H9 (cell line): ENCODE results near the gene CACNA1H. TPM values are rescaled to one million over a fixed set of nuclear protein-coding genes. Genes with fewer than 3 reads are reported as not detected.

Experiments
- DNase-seq: peaks from one replicate; pipeline ENCODE4 v3.0.0-alpha.2; 2017
- H2AFZ ChIP-seq: one replicate; pipeline ENCODE4 v1.6.1; 2013; ENCODE audit warnings: mild to moderate bottlenecking, low read length, control low read depth, moderate library complexity
- H2AK5ac ChIP-seq: 2 replicates; pipeline ENCODE4 v1.6.1; 2013; ENCODE audit warnings: low read length, control low read depth, mixed read lengths; ENCODE audit not compliant: insufficient read length
- H2BK120ac ChIP-seq: one replicate; pipeline ENCODE4 v1.6.1; 2013; ENCODE audit warnings: low read depth, mild to moderate bottlenecking, low read length, control low read depth, inconsistent platforms; ENCODE audit not compliant: poor library complexity, severe bottlenecking
- H2BK12ac ChIP-seq: 2 replicates; pipeline ENCODE4 v1.6.1; 2013; ENCODE audit warnings: low read length, control low read depth, mixed read lengths, low read depth; ENCODE audit not compliant: insufficient read length
- H2BK15ac ChIP-seq: 2 replicates; pipeline ENCODE4 v1.6.1; 2013; ENCODE audit warnings: low read depth, low read length, control low read depth
- H2BK20ac ChIP-seq: one replicate; pipeline ENCODE4 v1.6.1; 2013; ENCODE audit warnings: low read depth, mild to moderate bottlenecking, low read length, control low read depth, inconsistent platforms; ENCODE audit not compliant: poor library complexity, severe bottlenecking
- H2BK5ac ChIP-seq: 2 replicates; pipeline ENCODE4 v1.6.1; 2013; ENCODE audit warnings: low read length, control low read depth, mixed read lengths; ENCODE audit not compliant: insufficient read length
- H3K14ac ChIP-seq: 2 replicates; pipeline ENCODE4 v1.6.1; 2013; ENCODE audit warnings: low read length, control low read depth; ENCODE audit not compliant: insufficient read depth
- H3K18ac ChIP-seq: 2 replicates; pipeline ENCODE4 v1.6.1; 2013; ENCODE audit warnings: low read depth, mild to moderate bottlenecking, mixed read lengths, low read length, control low read depth; ENCODE audit not compliant: insufficient read length
- H3K23ac ChIP-seq: 2 replicates; pipeline ENCODE4 v1.6.1; 2013; ENCODE audit warnings: low read length, control low read depth, mixed read lengths, low read depth; ENCODE audit not compliant: insufficient read length
- H3K23me2 ChIP-seq: 2 replicates; pipeline ENCODE4 v1.6.1; 2013; ENCODE audit warnings: low read depth, mild to moderate bottlenecking, mixed read lengths, low read length, control low read depth; ENCODE audit not compliant: insufficient read length, poor library complexity, severe bottlenecking
- H3K27ac ChIP-seq: 2 replicates; pipeline ENCODE4 v1.5.1; 2013; ENCODE audit warnings: low read length, control low read depth, mixed read lengths, low read depth; ENCODE audit not compliant: insufficient read length
- H3K27me3 ChIP-seq: 2 replicates; pipeline ENCODE4 v1.6.1; 2013; ENCODE audit warnings: low read length, control low read depth, inconsistent platforms; ENCODE audit not compliant: insufficient read depth
- H3K4ac ChIP-seq: 2 replicates; pipeline ENCODE4 v1.6.1; 2013; ENCODE audit warnings: low read depth, mild to moderate bottlenecking, control low read depth, inconsistent platforms, low read length, moderate library complexity
- H3K4me1 ChIP-seq: 2 replicates; pipeline ENCODE4 v1.6.1; 2013; ENCODE audit warnings: low read length, control low read depth, inconsistent platforms; ENCODE audit not compliant: insufficient read depth
- H3K4me2 ChIP-seq: 2 replicates; pipeline ENCODE4 v1.6.1; 2013; ENCODE audit warnings: low read length, control low read depth, mixed read lengths; ENCODE audit not compliant: insufficient read length, insufficient read depth
- H3K56ac ChIP-seq: 2 replicates; pipeline ENCODE4 v1.6.1; 2013; ENCODE audit warnings: low read depth, mild to moderate bottlenecking, mixed read lengths, low read length, control low read depth; ENCODE audit not compliant: insufficient read length
- H3K79me1 ChIP-seq: 2 replicates; pipeline ENCODE4 v1.6.1; 2013; ENCODE audit warnings: low read depth, mild to moderate bottlenecking, moderate library complexity, low read length, control low read depth, inconsistent platforms; ENCODE audit not compliant: insufficient read depth, poor library complexity, severe bottlenecking
- H3K79me2 ChIP-seq: 2 replicates; pipeline ENCODE4 v1.6.1; 2013; ENCODE audit warnings: low read length, control low read depth, inconsistent platforms; ENCODE audit not compliant: insufficient read depth
- H3K9ac ChIP-seq: 2 replicates; pipeline ENCODE4 v1.6.1; 2013; ENCODE audit warnings: low read length, control low read depth, mixed read lengths; ENCODE audit not compliant: insufficient read length; ENCODE audit errors: extremely low read depth
- H3K9me3 ChIP-seq: one replicate; pipeline ENCODE4 v1.6.1; 2013; ENCODE audit warnings: low read depth, low read length, inconsistent platforms; ENCODE audit not compliant: control insufficient read depth
- H3T11ph ChIP-seq: one replicate; pipeline ENCODE4 v1.6.1; 2013; ENCODE audit warnings: mild to moderate bottlenecking, low read length, control low read depth, inconsistent platforms
- H4K20me1 ChIP-seq: one replicate; pipeline ENCODE4 v1.6.1; 2013; ENCODE audit not compliant: control insufficient read depth, insufficient read length, insufficient read depth
- H4K5ac ChIP-seq: 2 replicates; pipeline ENCODE4 v1.6.1; 2013; ENCODE audit warnings: low read depth, mild to moderate bottlenecking, mixed read lengths, low read length, control low read depth; ENCODE audit not compliant: insufficient read length
- H4K8ac ChIP-seq: replicated peaks from 2 replicates; pipeline ENCODE4 v1.6.1; 2013; ENCODE audit warnings: low read length, control low read depth, mixed read lengths, low read depth; ENCODE audit not compliant: insufficient read length
- H4K91ac ChIP-seq: 2 replicates; pipeline ENCODE4 v1.6.1; 2013; ENCODE audit warnings: low read depth, mild to moderate bottlenecking, moderate library complexity, mixed read lengths, low read length, control low read depth; ENCODE audit not compliant: insufficient read length
- H3K27ac Mint-ChIP-seq, 3 experiments: 2 replicates in 2 of 3; 3 replicates in 1 of 3; pipeline ENCODE4 v1.8.0; 2020 to 2021; ENCODE audit warnings: mixed read lengths in 3 of 3, mild to moderate bottlenecking in 1 of 3, moderate library complexity in 1 of 3
- H3K27me3 Mint-ChIP-seq: 2 replicates; pipeline ENCODE4 v1.8.0; 2021; ENCODE audit warnings: low read depth, mild to moderate bottlenecking, moderate library complexity, mixed read lengths
- H3K36me3 Mint-ChIP-seq, 3 experiments: 2 replicates in 2 of 3; 3 replicates in 1 of 3; pipeline ENCODE4 v1.8.0; 2020 to 2021; ENCODE audit warnings: low read depth in 3 of 3, mixed read lengths in 3 of 3; ENCODE audit not compliant: insufficient read depth in 1 of 3
- H3K4me1 Mint-ChIP-seq, 2 experiments: 2 replicates each; pipeline ENCODE4 v1.8.0; 2020; ENCODE audit warnings: mixed read lengths in 2 of 2
- H3K4me3 Mint-ChIP-seq, 2 experiments: 2 replicates in 1 of 2; 3 replicates in 1 of 2; pipeline ENCODE4 v1.8.0; 2020 to 2021; ENCODE audit warnings: mild to moderate bottlenecking in 2 of 2, mixed read lengths in 2 of 2, moderate library complexity in 1 of 2
- H3K9me3 Mint-ChIP-seq, 2 experiments: 2 replicates in 1 of 2; 3 replicates in 1 of 2; pipeline ENCODE4 v1.8.0; 2020; ENCODE audit warnings: mild to moderate bottlenecking in 2 of 2, mixed read lengths in 2 of 2, moderate library complexity in 1 of 2
- WGBS: extraction: QIAGEN DNeasy Blood & Tissue Kit; methylation state at CpG from one replicate; pipeline ENCODE4 v1.1.7; 2013; ENCODE audit warnings: missing lambda C conversion rate, low lambda C conversion rate, mixed read lengths; ENCODE audit not compliant: insufficient read length; ENCODE audit errors: extremely low coverage; 5-methylcytosine and 5-hydroxymethylcytosine counted together
- total RNA-seq: library from RNA; stranded (reverse); gene quantifications from 2 replicates; pipeline ENCODE4 v1.2.1, GENCODE V29; 2021
- TF ChIP-seq, protein P1 (sequence below): fragments of 200-600 bp; sonication (generic); conservative IDR thresholded peaks from 3 replicates; pipeline ENCODE4 v1.8.0; 2021; ENCODE audit warnings: antibody characterized with exemption, mild to moderate bottlenecking

Gene CACNA1H
- total RNA-seq, 1 experiment from 2014 or later, result 43.3 TPM

DNA sequence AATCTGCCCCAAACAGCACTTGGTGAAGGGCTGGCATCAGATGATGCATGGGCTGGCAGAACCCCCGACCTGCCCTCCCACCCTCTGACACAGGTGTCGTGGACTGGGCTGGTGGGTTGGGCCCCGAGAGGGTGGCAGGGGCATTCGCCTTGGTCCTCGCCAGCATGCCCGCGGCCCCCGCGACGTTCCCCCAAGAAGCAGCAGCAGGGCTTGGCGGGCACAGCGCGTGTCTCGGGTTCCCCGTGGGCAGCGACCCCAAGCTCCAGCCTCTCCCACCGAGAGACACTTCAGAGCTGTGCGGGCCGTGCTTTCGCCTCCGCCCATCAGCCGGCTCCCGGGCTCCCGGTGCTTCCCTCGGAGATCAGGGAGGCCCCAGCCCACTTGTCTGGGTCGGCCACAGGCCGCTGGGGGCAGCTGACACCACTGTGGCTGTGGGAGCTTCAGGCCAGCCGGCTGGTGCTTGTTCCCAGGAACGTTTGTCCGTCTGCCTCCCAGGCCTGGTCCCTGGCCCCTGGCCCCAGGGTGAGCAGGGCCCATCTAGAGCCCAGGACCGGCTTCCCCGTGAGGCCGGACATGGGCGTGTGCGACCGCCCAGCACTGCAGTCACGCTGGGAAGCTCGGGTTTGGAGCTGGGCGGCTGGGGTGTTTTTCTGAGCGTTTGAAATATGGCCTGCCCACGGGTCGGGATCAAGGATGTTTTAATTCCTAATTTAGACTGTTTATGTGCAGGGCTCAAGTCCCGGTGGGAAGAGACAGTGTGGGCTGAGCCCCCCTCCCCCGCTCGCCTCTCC is 16.6 kb downstream of the CACNA1H start:
- H3K27me3 Mint-ChIP-seq, result no peaks in the 10 kb centered on the region

More for the DNA sequence above, 16.6 kb downstream of the CACNA1H start:
- no peak overlapping the region for H2AFZ ChIP-seq
- H3K79me2 ChIP-seq, result no peaks in the 10 kb centered on the region
- H3T11ph ChIP-seq, result no peak overlapping the region
- no peak overlapping the region for H3K4me2 ChIP-seq
- no peaks in the 10 kb centered on the region for H3K9me3 ChIP-seq
- no peaks in the 10 kb centered on the region for H4K20me1 ChIP-seq
- H3K4ac ChIP-seq, result no peak overlapping the region
- no peak overlapping the region; the same call in 1 of the 2 replicates for H3K14ac ChIP-seq
- H3K23me2 ChIP-seq, result no peaks in the 10 kb centered on the region
- TF ChIP-seq, protein P1, sequence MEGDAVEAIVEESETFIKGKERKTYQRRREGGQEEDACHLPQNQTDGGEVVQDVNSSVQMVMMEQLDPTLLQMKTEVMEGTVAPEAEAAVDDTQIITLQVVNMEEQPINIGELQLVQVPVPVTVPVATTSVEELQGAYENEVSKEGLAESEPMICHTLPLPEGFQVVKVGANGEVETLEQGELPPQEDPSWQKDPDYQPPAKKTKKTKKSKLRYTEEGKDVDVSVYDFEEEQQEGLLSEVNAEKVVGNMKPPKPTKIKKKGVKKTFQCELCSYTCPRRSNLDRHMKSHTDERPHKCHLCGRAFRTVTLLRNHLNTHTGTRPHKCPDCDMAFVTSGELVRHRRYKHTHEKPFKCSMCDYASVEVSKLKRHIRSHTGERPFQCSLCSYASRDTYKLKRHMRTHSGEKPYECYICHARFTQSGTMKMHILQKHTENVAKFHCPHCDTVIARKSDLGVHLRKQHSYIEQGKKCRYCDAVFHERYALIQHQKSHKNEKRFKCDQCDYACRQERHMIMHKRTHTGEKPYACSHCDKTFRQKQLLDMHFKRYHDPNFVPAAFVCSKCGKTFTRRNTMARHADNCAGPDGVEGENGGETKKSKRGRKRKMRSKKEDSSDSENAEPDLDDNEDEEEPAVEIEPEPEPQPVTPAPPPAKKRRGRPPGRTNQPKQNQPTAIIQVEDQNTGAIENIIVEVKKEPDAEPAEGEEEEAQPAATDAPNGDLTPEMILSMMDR, result no peak
- H4K91ac ChIP-seq, result no peak overlapping the region
- WGBS, result no CpG with 5 or more reads among the region's 45 CpGs
- H2AK5ac ChIP-seq, result no peak overlapping the region
- no peak overlapping the region for H4K5ac ChIP-seq
- H4K8ac ChIP-seq, result no peak overlapping the region
- H2BK20ac ChIP-seq, result no peak overlapping the region
- DNase-seq, result no peak
- H3K79me1 ChIP-seq, result no peaks in the 10 kb centered on the region
- Mint-ChIP-seq H3K4me1 (peaks cover 0 to 7% of the 10 kb centered on the region in 2 experiments; a peak in 2 of 4 replicates), H3K9me3 (no peaks in the 10 kb centered on the region), H3K4me3 (no peak overlapping the region), H3K36me3 (no peaks in the 10 kb centered on the region; a peak in 3 of 7 replicates), H3K27ac (no peak overlapping the region)
- no peak overlapping the region for H3K18ac ChIP-seq
- H3K27me3 ChIP-seq, result no peaks in the 10 kb centered on the region
- H3K23ac ChIP-seq, result no peak overlapping the region
- H2BK5ac ChIP-seq, result no peak overlapping the region
- H3K4me1 ChIP-seq, result no peaks in the 10 kb centered on the region
- H3K27ac ChIP-seq, result no peak overlapping the region
- H2BK120ac ChIP-seq, result no peak overlapping the region
- no peak overlapping the region for H2BK15ac ChIP-seq
- H3K56ac ChIP-seq, result no peak overlapping the region
- H2BK12ac ChIP-seq, result no peak overlapping the region
- H3K9ac ChIP-seq, result no peak overlapping the region
